ENCODE measurements around the gene TMEM154. TPM values are rescaled to one million over a fixed set of nuclear protein-coding genes. Genes with fewer than 3 reads are reported as not detected.

The TMEM154 gene
- total RNA-seq, 1 donor from 2014 or later = under 0.01 TPM

- FAIRE-seq (no peak), DNase-seq (ENCODE audit: low spot score in 2 of 2) (no peak)
Measured at GRCh38 chr4:152605031-152605430, 74.8 kb downstream of the TMEM154 start.

- no peak for FAIRE-seq
- no peak for DNase-seq (ENCODE audit: low spot score in 2 of 2)
Measured at GRCh38 chr4:152601156-152601555, 78.6 kb downstream of the TMEM154 start.

- FAIRE-seq (no peak), DNase-seq (ENCODE audit: low spot score in 2 of 2) (no peak)
Measured at GRCh38 chr4:152599636-152600035, 80.2 kb downstream of the TMEM154 start.

- no peak for DNase-seq (ENCODE audit: low spot score in 2 of 2)
- no peak for FAIRE-seq
Measured at GRCh38 chr4:152599095-152599494, 80.7 kb downstream of the TMEM154 start.

- FAIRE-seq (no peak), DNase-seq (ENCODE audit: low spot score in 2 of 2) (no peak)
Measured at GRCh38 chr4:152598454-152598853, 81.3 kb downstream of the TMEM154 start.

- DNase-seq (ENCODE audit: low spot score in 2 of 2) (no peak), FAIRE-seq (no peak)
Measured at GRCh38 chr4:152594978-152595925, 84.5 kb downstream of the TMEM154 start.

- FAIRE-seq = no peak
- no peak for DNase-seq (ENCODE audit: low spot score in 2 of 2)
Measured at GRCh38 chr4:152594057-152594456, 85.7 kb downstream of the TMEM154 start.

GRCh38 chr4:152591876-152592275 lies 87.9 kb downstream of the TMEM154 start:
- no peak for FAIRE-seq
- DNase-seq (ENCODE audit: low spot score in 2 of 2) = no peak

GRCh38 chr4:152591396-152591795 lies 88.4 kb downstream of the TMEM154 start:
- FAIRE-seq (no peak), DNase-seq (ENCODE audit: low spot score in 2 of 2) (peak in 1 of 2 donors; percentile 13)

GRCh38 chr4:152590179-152591031 lies 89.4 kb downstream of the TMEM154 start:
- DNase-seq (ENCODE audit: low spot score in 2 of 2) (peak in 1 of 2 donors; percentile 19), FAIRE-seq (no peak)

GRCh38 chr4:152588869-152589268 lies 90.9 kb downstream of the TMEM154 start:
- DNase-seq (ENCODE audit: low spot score in 2 of 2) = no peak
- no peak for FAIRE-seq

- DNase-seq (ENCODE audit: low spot score in 2 of 2) (no peak), FAIRE-seq (no peak)
Measured at GRCh38 chr4:152587127-152587526, 92.7 kb downstream of the TMEM154 start.

GRCh38 chr4:152586668-152587067 lies 93.1 kb downstream of the TMEM154 start:
- FAIRE-seq (no peak), DNase-seq (ENCODE audit: low spot score in 2 of 2) (no peak)

GRCh38 chr4:152585023-152585441 lies 94.8 kb downstream of the TMEM154 start:
- FAIRE-seq (no peak), DNase-seq (ENCODE audit: low spot score in 2 of 2) (no peak)

- FAIRE-seq (no peak), DNase-seq (ENCODE audit: low spot score in 2 of 2) (no peak)
Measured at GRCh38 chr4:152581536-152582160, 98.1 kb downstream of the TMEM154 start.

- FAIRE-seq = no peak
- DNase-seq (ENCODE audit: low spot score in 2 of 2) = no peak
Measured at GRCh38 chr4:152579916-152580315, 99.9 kb downstream of the TMEM154 start.

GRCh38 chr4:152579107-152579764 lies 100.6 kb downstream of the TMEM154 start:
- FAIRE-seq = no peak

GRCh38 chr4:152578670-152579069 lies 101.1 kb downstream of the TMEM154 start:
- FAIRE-seq = no peak

More at GRCh38 chr4:152579107-152579764, 100.6 kb downstream of the TMEM154 start:
- DNase-seq (ENCODE audit: low spot score in 2 of 2) = no peak

GRCh38 chr4:152577708-152578396 lies 101.9 kb downstream of the TMEM154 start:
- no peak for FAIRE-seq

More at GRCh38 chr4:152578670-152579069, 101.1 kb downstream of the TMEM154 start:
- DNase-seq (ENCODE audit: low spot score in 2 of 2) = no peak

More at GRCh38 chr4:152577708-152578396, 101.9 kb downstream of the TMEM154 start:
- DNase-seq (ENCODE audit: low spot score in 2 of 2) = no peak

All from frontal cortex (tissue), 4 donors.